OCI-LY7 (cell line): ENCODE results near the gene C1QTNF2.

Source experiments
- EZH2phosphoT487 ChIP-seq: fragments of 200-600 bp; sonication (generic); IDR thresholded peaks from 2 replicates; pipeline ENCODE4 v1.6.1; 2018; ENCODE audit warnings: low read depth, borderline replicate concordance, mild to moderate bottlenecking, mixed run types, antibody characterized with exemption, low read length, moderate library complexity, mixed read lengths
- TF ChIP-seq, protein P1 (sequence below): fragments of 200-600 bp; sonication (generic); conservative IDR thresholded peaks from 2 replicates; pipeline ENCODE4 v1.5.1; 2014; ENCODE audit warnings: mild to moderate bottlenecking, antibody characterized with exemption, low read length, moderate library complexity, mixed read lengths

DNA sequence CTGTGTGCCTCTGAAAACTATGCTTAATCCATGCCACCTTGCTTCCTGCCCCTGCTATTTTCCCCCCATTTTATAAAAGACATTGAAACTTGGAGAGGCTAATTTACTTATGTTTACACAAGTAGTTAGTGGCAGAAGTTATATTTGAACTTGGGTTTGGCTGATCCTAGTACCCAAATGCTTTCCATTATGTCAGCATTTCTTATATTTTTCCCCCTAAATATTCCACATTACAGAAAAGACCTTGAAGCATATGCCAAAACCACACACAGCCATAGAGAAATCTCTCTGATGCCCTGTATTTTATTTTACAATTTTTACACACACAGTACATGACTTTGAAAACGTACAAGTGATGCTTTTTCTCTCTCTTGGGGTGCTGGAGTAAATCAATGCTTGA, 11.2 kb downstream of the C1QTNF2 start:
- TF ChIP-seq, protein P1, sequence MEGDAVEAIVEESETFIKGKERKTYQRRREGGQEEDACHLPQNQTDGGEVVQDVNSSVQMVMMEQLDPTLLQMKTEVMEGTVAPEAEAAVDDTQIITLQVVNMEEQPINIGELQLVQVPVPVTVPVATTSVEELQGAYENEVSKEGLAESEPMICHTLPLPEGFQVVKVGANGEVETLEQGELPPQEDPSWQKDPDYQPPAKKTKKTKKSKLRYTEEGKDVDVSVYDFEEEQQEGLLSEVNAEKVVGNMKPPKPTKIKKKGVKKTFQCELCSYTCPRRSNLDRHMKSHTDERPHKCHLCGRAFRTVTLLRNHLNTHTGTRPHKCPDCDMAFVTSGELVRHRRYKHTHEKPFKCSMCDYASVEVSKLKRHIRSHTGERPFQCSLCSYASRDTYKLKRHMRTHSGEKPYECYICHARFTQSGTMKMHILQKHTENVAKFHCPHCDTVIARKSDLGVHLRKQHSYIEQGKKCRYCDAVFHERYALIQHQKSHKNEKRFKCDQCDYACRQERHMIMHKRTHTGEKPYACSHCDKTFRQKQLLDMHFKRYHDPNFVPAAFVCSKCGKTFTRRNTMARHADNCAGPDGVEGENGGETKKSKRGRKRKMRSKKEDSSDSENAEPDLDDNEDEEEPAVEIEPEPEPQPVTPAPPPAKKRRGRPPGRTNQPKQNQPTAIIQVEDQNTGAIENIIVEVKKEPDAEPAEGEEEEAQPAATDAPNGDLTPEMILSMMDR = no peak
- no peak for TF ChIP-seq EZH2phosphoT487
